Measurements from ENCODE around the gene ANKRD28. TPM values are rescaled to one million over a fixed set of nuclear protein-coding genes. Genes with fewer than 3 reads are reported as not detected.

The ANKRD28 gene
- total and polyA plus RNA-seq, 2 of the 4 experiments (the other 2 are of a cell fraction) = 52.6 to 211 TPM

GRCh38 chr3:15629860-15630597 is 167.8 kb downstream of the ANKRD28 start:
- CTCF ChIA-PET = interaction anchor here (0.7 to 1.8 kb wide), 5 partner anchors 34 to 609 kb away, joined by 3 to 8 read pairs (median 5); no protein-coding TSS in a partner anchor
- ATAC-seq (ENCODE audit: low read depth) (peak; percentile 80), DNase-seq (peak; percentile 89)
- Histone ChIP-seq H3K27ac (ENCODE audit: insufficient read depth, low read length) (peak overlapping the region; percentile 10; the same call in 1 of the 2 replicates), H3K79me1 (ENCODE audit: low read depth in 1 of 2, low read length in 2 of 2) (peaks cover 9 to 22% of the 10 kb centered on the region in 2 experiments; a peak in 2 of 4 replicates), H4K5ac (ENCODE audit: low read depth, low read length) (peak overlapping the region; percentile 29; the same call in 1 of the 2 replicates), H3K4ac (ENCODE audit: low read depth, low read length) (peak overlapping the region; percentile 56), H3K14ac (replicated peaks; ENCODE audit: low read depth, low read length) (peak overlapping the region; percentile 68; the same call in 1 of the 2 replicates), H2BK15ac (ENCODE audit: low read depth, low read length) (peak overlapping the region; percentile 40; the same call in 2 of the 3 replicates), H3K36me3 (ENCODE audit: control insufficient read depth, insufficient read depth, low read length) (no peaks in the 10 kb centered on the region), H3K56ac (ENCODE audit: extremely low read depth, insufficient read depth, low read length) (peak overlapping the region; percentile 92), H3K9me3 (ENCODE audit: control insufficient read depth, insufficient read depth, low read length) (no peaks in the 10 kb centered on the region), H3K27me3 (ENCODE audit: control insufficient read depth, insufficient read depth, low read length) (no peaks in the 10 kb centered on the region), H2AK5ac (ENCODE audit: low read depth, low read length) (peak overlapping the region; percentile 12; the same call in 1 of the 2 replicates), H3K4me2 (ENCODE audit: low read depth, low read length) (peak overlapping the region; percentile 98), H4K91ac (ENCODE audit: insufficient read depth, low read depth, low read length) (peak overlapping the region; percentile 54; the same call in 1 of the 2 replicates), H2BK120ac (ENCODE audit: low read depth, low read length) (peak overlapping the region; percentile 97), H2BK5ac (ENCODE audit: low read depth, low read length, poor library complexity, severe bottlenecking) (peak overlapping the region; percentile 97), H3K23ac (ENCODE audit: low read depth, low read length) (peak overlapping the region; percentile 27; the same call in 1 of the 2 replicates), H3K9ac (ENCODE audit: low read depth, low read length) (peak overlapping the region; percentile 80; the same call in 1 of the 2 replicates), H3K9me1 (ENCODE audit: insufficient read depth, low read length) (peaks cover 12% of the 10 kb centered on the region), H2AK9ac (replicated peaks; ENCODE audit: low read depth, low read length, poor library complexity) (no peak overlapping the region), H4K8ac (ENCODE audit: low read depth in 2 of 2, low read length in 2 of 2) (peak overlapping the region; percentile 50 to 65; a peak in 2 of 4 replicates), H4K20me1 (ENCODE audit: insufficient read depth, low read length) (no peaks in the 10 kb centered on the region), H3K4me3 (ENCODE audit: insufficient read depth, low read depth, low read length) (peak overlapping the region; percentile 46; the same call in 1 of the 2 replicates), H2AFZ (replicated peaks; ENCODE audit: low read length, poor library complexity) (no peak overlapping the region), H2BK20ac (ENCODE audit: low read depth, low read length) (peak overlapping the region; percentile 64; the same call in 1 of the 2 replicates), H3K18ac (ENCODE audit: low read depth, low read length) (peak overlapping the region; percentile 52; the same call in 1 of the 2 replicates), H3K4me1 (ENCODE audit: control insufficient read depth, insufficient read depth, low read length) (peaks cover 22% of the 10 kb centered on the region)
- no CpG with 5 or more reads among the region's 10 CpGs for WGBS, 2 experiments (ENCODE audit: extremely low coverage in 2 of 2, insufficient read length in 1 of 2)
- no TSS peak for BruUV-seq (replicated peaks)
- intact Hi-C loops (cut with micrococcal nuclease) (loop anchor here (1.0 to 10.0 kb wide), 5 partner anchors 41 to 615 kb away; partner anchors contain the start of gene ANKRD28), dilution Hi-C loops (cut with HindIII; ENCODE audit: low sequenced_read_pairs, unreplicated experiment) (no loop called here), in situ Hi-C loops (cut with MboI; ENCODE audit: low sequenced_read_pairs) (loop anchor here (25.0 kb wide), 2 partner anchors 432 to 607 kb away; no protein-coding TSS in a partner anchor)
- POLR2A ChIA-PET (ENCODE audit: unreplicated experiment) = no interaction called here
- no peak for TF ChIP-seq RCOR1 (IDR thresholded peaks at IDR 0.05; ENCODE audit: insufficient replicate concordance, low read length)
- TF ChIP-seq POLR2A (IDR thresholded peaks at IDR 0.05; ENCODE audit: low read depth, low read length) = peak; percentile 39; the same call in 1 of the 2 replicates
- TF ChIP-seq RFX5 (IDR thresholded peaks at IDR 0.05; ENCODE audit: low read depth, low read length) = no peak
- TF ChIP-seq MXI1 (IDR thresholded peaks at IDR 0.05; ENCODE audit: borderline replicate concordance, low read depth, low read length) = peak; percentile 60; the same call in 1 of the 2 replicates
- TF ChIP-seq CTCF (conservative IDR thresholded peaks at IDR 0.05; ENCODE audit: low read depth, low read length) = peak; percentile 84
- TF ChIP-seq SMC3 (IDR thresholded peaks at IDR 0.05; ENCODE audit: low read depth, low read length) = peak; percentile 89
- peak; percentile 27; the same call in 1 of the 2 replicates for TF ChIP-seq BHLHE40 (IDR thresholded peaks at IDR 0.05; ENCODE audit: low read depth, low read length)
- TF ChIP-seq USF2 (IDR thresholded peaks at IDR 0.05; ENCODE audit: low read depth, low read length) = peak; percentile 77
- peak; percentile 83 for TF ChIP-seq CEBPB (IDR thresholded peaks at IDR 0.05; ENCODE audit: low read depth, low read length)
- TF ChIP-seq ELK1 (IDR thresholded peaks at IDR 0.05; ENCODE audit: borderline replicate concordance, low read depth, low read length) = no peak
- TF ChIP-seq NFE2L2 (IDR thresholded peaks at IDR 0.05; ENCODE audit: low read depth, low read length) = no peak
- no peak for TF ChIP-seq MAFK (IDR thresholded peaks at IDR 0.05; ENCODE audit: low read depth, low read length)

Data from IMR-90 (cell line).